Skin of body (tissue), 2 donors: ENCODE measurements around the gene TMPRSS9. TPM values are rescaled to one million over a fixed set of nuclear protein-coding genes. Genes with fewer than 3 reads are reported as not detected.

Experiments
- DNase-seq: peaks from one replicate; lab custom pipeline; 2025; lab: John Stamatoyannopoulos, UW
- total RNA-seq: library from RNA; depleted of rRNA; stranded (reverse); fragments of >200 nt; gene quantifications from one replicate; pipeline ENCODE4 v1.2.3, GENCODE V29; 2014

Gene TMPRSS9
- total RNA-seq, 1 donor from 2014 or later: 0.20 TPM

GRCh38 chr19:2329149-2329478, 31.0 kb upstream of the TMPRSS9 start:
- DNase-seq: no peak

GRCh38 chr19:2329501-2329916, 30.6 kb upstream of the TMPRSS9 start:
- DNase-seq: no peak

DNA sequence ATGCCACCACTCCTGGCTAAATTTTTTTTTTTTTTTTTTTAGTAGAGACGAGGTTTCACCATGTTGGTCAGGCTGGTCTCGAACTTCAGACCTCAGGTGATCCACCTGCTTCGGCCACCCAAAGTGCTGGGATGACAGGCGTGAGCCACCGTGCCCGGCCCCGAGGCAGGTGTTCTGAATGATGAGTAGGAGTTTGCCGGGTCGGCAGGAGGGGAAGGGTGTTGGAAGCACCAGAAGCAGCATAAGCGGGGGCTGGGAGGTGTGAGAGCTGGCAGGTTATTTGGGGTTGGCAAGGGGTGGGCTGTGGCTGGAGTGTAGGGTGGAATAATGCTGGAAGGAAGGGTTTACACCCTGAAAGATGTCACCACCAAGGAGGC, 29.8 kb upstream of the TMPRSS9 start:
- no peak for DNase-seq

DNA sequence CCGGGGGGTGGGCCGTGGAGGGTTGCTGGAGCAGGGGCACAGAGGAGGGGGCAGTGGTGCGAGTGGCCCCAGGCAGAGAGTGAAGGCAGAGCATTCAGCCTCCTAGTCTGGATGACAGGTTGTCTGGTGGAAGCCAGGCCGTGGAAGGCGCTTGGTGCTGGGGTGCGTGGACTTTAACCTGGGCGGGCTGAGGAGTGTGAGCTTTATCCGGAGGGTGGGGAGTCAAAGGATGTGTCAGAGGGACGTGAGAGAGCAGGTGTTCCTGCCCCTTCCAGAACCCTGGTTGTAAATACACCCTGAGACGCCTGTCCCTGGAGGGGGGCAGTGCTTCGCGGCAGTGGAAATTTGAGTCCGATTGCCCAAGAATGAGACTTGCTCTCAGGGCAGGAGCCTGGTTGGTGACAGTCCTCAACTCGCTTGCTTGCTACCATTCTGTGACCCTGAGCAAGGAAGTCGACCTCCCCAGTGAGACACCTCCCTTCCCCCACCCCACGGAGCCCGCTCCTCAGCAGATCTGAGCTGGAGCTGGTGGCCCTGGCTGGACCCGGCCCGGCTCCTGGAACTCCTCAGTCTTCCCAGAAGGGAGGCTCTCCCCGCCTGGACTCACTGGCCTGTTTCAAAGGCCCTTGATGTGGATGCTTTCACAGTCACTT, 29.3 kb upstream of the TMPRSS9 start:
- DNase-seq: no peak

- DNase-seq: no peak
Observed at GRCh38 chr19:2331601-2332246, 28.3 kb upstream of the TMPRSS9 start.

DNA sequence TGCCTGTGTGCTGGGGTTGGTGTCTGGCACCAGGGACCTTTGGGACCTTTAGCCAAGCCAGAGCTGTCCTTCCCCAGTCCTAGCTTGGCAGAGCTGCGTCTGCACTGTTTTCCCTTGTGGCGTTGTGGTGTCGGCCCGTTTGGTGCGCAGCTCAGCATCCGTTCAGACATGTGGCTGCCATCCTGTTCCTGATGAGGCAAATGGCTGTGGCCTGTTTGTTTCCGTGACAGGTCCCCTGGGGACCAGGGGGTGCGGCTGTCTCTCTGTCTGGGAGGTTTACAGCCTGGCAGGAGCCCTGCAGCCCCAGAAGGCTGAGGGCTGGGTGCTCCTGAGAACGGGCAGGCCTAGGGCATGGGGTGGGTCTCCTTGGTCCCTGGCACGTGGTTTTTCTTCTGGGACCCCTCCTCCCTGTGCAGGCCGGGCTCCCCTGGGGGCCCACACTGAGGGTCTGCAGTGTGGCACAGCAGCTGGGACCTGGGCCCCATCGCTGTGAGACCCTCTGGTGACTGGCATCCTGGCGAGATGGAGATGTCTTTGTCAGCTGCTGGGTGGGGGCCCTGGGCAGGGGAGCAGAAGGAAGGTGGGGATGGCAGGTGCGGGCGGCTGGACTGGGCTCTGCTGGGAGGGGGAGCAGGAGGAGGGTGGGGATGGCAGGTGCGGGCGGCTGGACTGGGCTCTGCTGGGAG, 27.6 kb upstream of the TMPRSS9 start:
- peak; percentile 76 for DNase-seq

GRCh38 chr19:2333027-2333806, 26.8 kb upstream of the TMPRSS9 start:
- DNase-seq: no peak

GRCh38 chr19:2333807-2334211, 26.3 kb upstream of the TMPRSS9 start:
- no peak for DNase-seq

GRCh38 chr19:2334426-2334825, 25.6 kb upstream of the TMPRSS9 start:
- no peak for DNase-seq

- no peak for DNase-seq
Observed at GRCh38 chr19:2334986-2335846, 24.8 kb upstream of the TMPRSS9 start.

GRCh38 chr19:2335848-2336247, 24.2 kb upstream of the TMPRSS9 start:
- DNase-seq: no peak

- no peak for DNase-seq
Observed at GRCh38 chr19:2336528-2337328, 23.3 kb upstream of the TMPRSS9 start.

DNA sequence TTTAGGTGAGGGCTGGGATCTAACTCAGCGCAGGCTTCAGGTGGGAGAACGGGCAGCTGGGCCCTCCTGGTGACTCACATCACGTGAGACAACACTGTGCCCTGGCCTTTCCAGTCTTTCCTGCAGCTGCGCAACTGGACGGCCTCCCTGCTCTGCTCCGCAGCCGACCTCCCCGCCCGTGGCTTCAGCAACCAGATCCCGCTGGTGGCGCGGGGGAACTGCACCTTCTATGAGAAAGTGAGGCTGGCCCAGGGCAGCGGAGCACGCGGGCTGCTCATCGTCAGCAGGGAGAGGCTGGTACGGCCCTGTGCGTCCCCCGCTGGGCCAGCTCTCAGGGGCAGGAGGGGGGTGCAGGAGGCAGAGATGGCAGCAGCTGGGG, 22.7 kb upstream of the TMPRSS9 start:
- DNase-seq: no peak

DNA sequence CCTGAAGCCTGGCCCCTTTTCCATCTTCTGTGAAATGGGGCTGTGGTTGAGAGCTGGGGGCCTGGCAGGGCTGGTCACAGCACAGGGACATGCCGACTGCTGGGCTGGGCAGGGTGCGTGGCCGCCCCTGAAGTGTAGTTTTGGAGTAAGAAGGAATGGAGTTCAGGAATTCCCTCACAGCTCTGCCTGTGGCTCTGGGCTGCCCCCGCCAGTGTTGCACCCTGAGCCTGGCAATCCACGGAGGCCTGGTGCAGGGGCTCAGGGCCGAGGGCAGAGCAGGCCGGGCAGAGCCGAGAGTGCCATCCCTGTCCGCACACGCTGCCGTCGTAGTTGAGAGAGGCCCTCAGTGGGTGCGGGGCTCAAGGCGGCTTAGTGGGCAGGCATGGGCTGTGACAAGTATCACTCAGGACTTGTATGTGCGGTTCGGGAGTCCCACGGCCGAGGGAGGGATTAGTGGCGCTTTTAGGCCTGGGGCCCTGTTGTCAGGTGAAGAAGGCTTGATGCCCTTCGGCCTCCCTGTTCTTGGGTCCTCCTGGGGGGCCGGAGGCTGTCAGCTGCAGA, 21.9 kb upstream of the TMPRSS9 start:
- DNase-seq: no peak

DNA sequence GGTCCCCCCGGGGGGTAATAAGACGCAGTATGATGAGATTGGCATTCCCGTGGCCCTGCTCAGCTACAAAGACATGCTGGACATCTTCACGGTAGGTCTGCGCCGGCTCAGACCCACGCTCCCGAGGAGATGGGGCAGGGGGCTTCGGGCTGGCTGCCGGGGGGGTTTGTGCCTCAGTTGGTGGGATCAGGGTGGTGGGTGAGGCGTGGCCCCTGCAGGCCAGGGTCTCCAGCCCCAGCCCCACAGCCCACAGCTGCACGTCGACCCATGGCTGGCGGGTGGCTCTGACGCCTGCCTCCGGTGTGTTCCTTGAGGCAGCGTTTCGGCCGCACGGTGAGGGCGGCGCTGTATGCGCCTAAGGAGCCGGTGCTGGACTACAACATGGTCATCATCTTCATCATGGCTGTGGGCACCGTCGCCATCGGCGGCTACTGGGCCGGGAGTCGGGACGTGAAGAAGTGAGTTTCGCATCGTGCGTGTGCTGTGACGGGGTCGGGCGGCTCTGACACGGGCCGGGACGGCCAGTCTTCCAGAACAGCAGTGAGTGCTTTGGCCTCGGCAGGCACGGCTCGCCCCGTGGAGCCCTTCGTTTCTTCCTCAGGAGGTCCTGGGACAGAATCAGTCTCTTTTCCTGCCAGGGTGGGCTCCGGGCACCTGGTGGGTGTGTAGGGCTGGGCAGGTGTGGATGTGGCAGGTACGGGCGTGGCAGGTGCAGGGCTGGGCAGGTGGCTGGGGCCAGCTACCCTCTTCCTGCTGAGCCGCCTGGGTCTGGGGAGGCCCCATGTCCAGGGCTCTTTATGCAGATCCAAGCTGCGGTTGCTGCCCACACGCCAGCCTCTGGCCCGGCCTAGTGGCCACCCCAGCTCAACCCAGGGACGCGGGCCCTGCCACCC, 21.1 kb upstream of the TMPRSS9 start:
- no peak for DNase-seq

GRCh38 chr19:2339644-2340310, 20.3 kb upstream of the TMPRSS9 start:
- DNase-seq: no peak

DNA sequence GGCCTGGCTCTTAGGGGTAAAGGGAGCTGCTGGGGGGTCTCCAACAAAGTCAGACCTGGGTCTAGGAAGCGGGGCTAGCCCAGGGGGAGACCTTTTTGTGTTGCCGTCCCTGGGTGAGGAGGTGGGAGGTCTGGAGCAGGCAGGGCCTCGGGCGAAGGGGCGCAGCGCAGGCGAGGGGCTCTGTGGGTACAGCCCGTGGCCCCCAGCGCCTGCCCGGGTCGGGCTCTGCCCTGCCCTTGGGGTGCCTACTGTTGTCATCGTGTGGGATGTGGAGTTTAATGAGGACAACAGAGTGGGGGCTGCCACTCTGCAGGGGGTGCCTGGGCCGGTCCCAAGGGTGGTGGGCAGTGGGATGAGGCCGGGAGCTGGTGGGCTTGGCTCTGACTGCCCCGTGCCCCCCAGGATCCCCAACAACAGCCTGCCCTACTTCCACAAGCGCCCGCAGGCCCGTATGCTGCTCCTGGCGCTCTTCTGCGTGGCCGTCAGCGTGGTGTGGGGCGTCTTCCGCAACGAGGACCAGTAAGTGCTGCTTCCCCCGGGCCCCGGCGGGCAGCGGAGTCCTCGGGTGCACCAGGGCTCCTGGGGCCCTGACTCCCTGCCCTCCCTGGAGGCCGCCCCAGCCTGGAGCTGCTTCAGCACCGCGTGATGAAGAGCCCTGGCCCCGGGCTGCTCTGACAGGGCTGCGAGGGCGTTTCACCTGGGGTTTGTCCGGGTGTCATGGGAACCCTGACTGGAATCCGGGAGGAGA, 19.4 kb upstream of the TMPRSS9 start:
- no peak for DNase-seq

DNA sequence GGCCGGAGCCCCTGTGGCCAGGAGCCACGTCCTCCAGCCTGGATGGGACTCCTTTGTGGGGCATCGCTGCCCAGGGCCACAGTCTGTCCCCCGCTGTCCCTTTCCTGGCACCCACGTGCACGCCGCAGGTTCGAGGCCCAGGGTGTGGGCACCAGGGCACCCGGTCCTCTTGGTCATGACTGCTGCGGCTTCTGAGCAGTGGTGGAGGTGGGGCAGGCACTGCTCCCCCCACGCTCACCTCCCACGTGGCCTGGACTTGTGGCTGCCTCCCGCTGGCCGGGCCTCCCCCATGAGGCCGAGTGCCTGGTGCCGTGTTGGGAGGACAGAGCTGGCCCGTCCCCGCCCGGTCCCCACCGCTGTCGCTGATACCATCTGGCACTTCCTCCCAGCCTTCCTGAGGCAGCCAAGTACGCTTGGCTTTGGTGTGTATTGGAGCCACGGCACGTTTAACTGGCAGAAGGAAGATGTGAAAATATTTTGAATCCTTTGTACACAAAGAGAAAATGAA, 18.8 kb upstream of the TMPRSS9 start:
- DNase-seq: no peak
